HepG2 (cell line): ENCODE measurements around the gene ZNF792. TPM values are rescaled to one million over a fixed set of nuclear protein-coding genes. Genes with fewer than 3 reads are reported as not detected.

Source experiments
- ATAC-seq: fragments of 200-7000 bp; cut with Tn5 transposase; 3 replicates; pipeline ENCODE4 v1.9.1; 2020; ENCODE audit warnings: mild to moderate bottlenecking, moderate library complexity
- BruUV-seq: library from RNA; stranded (reverse); fragments of 400-500 nt; replicated peaks from 2 replicates; lab custom pipeline; 2021; lab: Mats Ljungman, UMichigan
- CTCF ChIA-PET: fragments of 300-600 bp; formaldehyde crosslinking; extraction: SDS; loops from one replicate; lab custom pipeline; 2021; ENCODE audit warnings: low total read pairs, inconsistent platforms, low intra/inter-chr PET ratio; lab: Yijun Ruan, JAX
- POLR2A ChIA-PET: fragments of 350-600 bp; sonication (Branson Sonifier 250); formaldehyde crosslinking; loops from one replicate; lab custom pipeline; 2020; ENCODE audit warnings: antibody characterized with exemption, inconsistent platforms; lab: Yijun Ruan, JAX
- DNase-seq: peaks from one replicate; pipeline ENCODE4 v3.0.0-alpha.2; 2015; ENCODE audit warnings: low spot score
- FAIRE-seq: peaks from 3 replicates; lab custom pipeline; 2011; peaks lifted over from hg19 to GRCh38; lab: Jason Lieb, UNC
- H2AFZ ChIP-seq: one replicate; pipeline ENCODE4 v1.6.1; 2011; ENCODE audit warnings: low read length, inconsistent platforms
- H3K27ac ChIP-seq: fragments of 300-600 bp; 3 replicates; pipeline ENCODE4 v1.8.0; 2011; ENCODE audit warnings: mixed run types, mild to moderate bottlenecking, mixed read lengths, low read length, inconsistent platforms; ENCODE audit not compliant: insufficient read depth; ENCODE audit errors: extremely low read length
- H3K27me3 ChIP-seq, 2 experiments: fragments of 200-600 bp in 1 of 2; 2 replicates in 1 of 2; 3 replicates in 1 of 2; pipeline versions ENCODE4 v1.6.0 to v1.8.0; 2011; ENCODE audit warnings: low read length in 2 of 2, mild to moderate bottlenecking in 2 of 2, moderate library complexity in 2 of 2, inconsistent platforms in 1 of 2; ENCODE audit not compliant: insufficient read depth in 2 of 2, control insufficient read depth in 1 of 2
- H3K36me3 ChIP-seq, 2 experiments: fragments of 200-600 bp in 1 of 2; replicated peaks in 1 of 2; 2 replicates in 1 of 2; 3 replicates in 1 of 2; pipeline versions ENCODE4 v1.5.1 to v1.8.0; 2011; ENCODE audit warnings: low read length in 2 of 2, inconsistent platforms in 1 of 2; ENCODE audit not compliant: insufficient read depth in 2 of 2, control insufficient read depth in 1 of 2
- H3K4me1 ChIP-seq: 2 replicates; pipeline ENCODE4 v1.5.1; 2012; ENCODE audit warnings: low read length, inconsistent platforms; ENCODE audit not compliant: insufficient read depth
- H3K4me2 ChIP-seq: 2 replicates; pipeline ENCODE4 v1.6.0; 2011; ENCODE audit warnings: low read depth, low read length, inconsistent platforms
- H3K4me3 ChIP-seq, 3 experiments: fragments of 200-600 bp in 1 of 3; sonication (generic), shearing (Covaris generic) in 1 of 3; replicated peaks in 1 of 3; 2 replicates each; pipeline ENCODE4 v1.5.1; 2011 to 2016; ENCODE audit warnings: low read length in 3 of 3, inconsistent platforms in 2 of 3, low read depth in 2 of 3, mild to moderate bottlenecking in 2 of 3, control low read depth in 1 of 3, mixed read lengths in 1 of 3; ENCODE audit not compliant: insufficient read depth in 1 of 3
- H3K79me2 ChIP-seq: one replicate; pipeline ENCODE4 v1.6.1; 2011; ENCODE audit warnings: low read length, inconsistent platforms; ENCODE audit not compliant: insufficient read depth
- H3K9ac ChIP-seq: 2 replicates; pipeline ENCODE4 v1.6.0; 2011; ENCODE audit warnings: mild to moderate bottlenecking, low read depth, low read length, inconsistent platforms; ENCODE audit not compliant: insufficient read depth
- H3K9me3 ChIP-seq: 2 replicates; pipeline ENCODE4 v1.5.1; 2012; ENCODE audit warnings: mild to moderate bottlenecking, low read length
- H4K20me1 ChIP-seq: 2 replicates; pipeline ENCODE4 v1.6.0; 2011; ENCODE audit warnings: inconsistent platforms, mild to moderate bottlenecking, low read length, moderate library complexity; ENCODE audit not compliant: insufficient read depth
- LCORL ChIP-seq, 2 experiments: fragments of 450-650 bp in 1 of 2; sonication (generic) in 1 of 2; formaldehyde crosslinking in 1 of 2; IDR thresholded peaks; 2 replicates each; pipeline versions ENCODE4 v1.5.0 to v1.6.1; 2017 to 2020; ENCODE audit warnings: antibody characterized with exemption in 1 of 2, missing genetic modification reagents in 1 of 2
- MZF1 ChIP-seq: sonication (generic); formaldehyde crosslinking; IDR thresholded peaks from 2 replicates; pipeline ENCODE4 v1.8.1; 2023; ENCODE audit warnings: mild to moderate bottlenecking, missing genetic modification reagents, borderline replicate concordance
- PLSCR1 ChIP-seq: sonication (generic); formaldehyde crosslinking; IDR thresholded peaks from 2 replicates; pipeline ENCODE4 v1.5.0; 2020; ENCODE audit warnings: missing genetic modification reagents, mild to moderate bottlenecking, borderline replicate concordance
- RBFOX2 ChIP-seq: fragments of 200-400 bp; formaldehyde crosslinking; IDR thresholded peaks from 2 replicates; pipeline ENCODE4 v1.6.1; 2017; ENCODE audit warnings: low read depth, mild to moderate bottlenecking, low read length
- SAP130 ChIP-seq: IDR thresholded peaks from 2 replicates; pipeline ENCODE4 v1.6.1; 2016; ENCODE audit warnings: low read depth
- SIX1 ChIP-seq: sonication (generic); formaldehyde crosslinking; IDR thresholded peaks from 2 replicates; pipeline ENCODE4 v1.4.0; 2020; ENCODE audit warnings: missing genetic modification reagents, borderline replicate concordance
- SOX6 ChIP-seq, 2 experiments: fragments of 450-650 bp in 1 of 2; sonication (generic) in 1 of 2; formaldehyde crosslinking in 1 of 2; IDR thresholded peaks; 2 replicates each; pipeline versions ENCODE4 v1.4.0 to v1.6.1; 2017 to 2020; ENCODE audit warnings: antibody characterized with exemption in 1 of 2, mild to moderate bottlenecking in 1 of 2, missing genetic modification reagents in 1 of 2
- TGIF2 ChIP-seq: IDR thresholded peaks from 2 replicates; pipeline ENCODE4 v1.6.1; 2016; ENCODE audit warnings: control low read depth, missing compliant biosample characterization
- ZC3H4 ChIP-seq: sonication (generic); formaldehyde crosslinking; IDR thresholded peaks from 2 replicates; pipeline ENCODE4 v1.4.0; 2020; ENCODE audit warnings: missing genetic modification reagents, borderline replicate concordance
- ZNF468 ChIP-seq: sonication (generic); formaldehyde crosslinking; IDR thresholded peaks from 2 replicates; pipeline ENCODE4 v1.8.0; 2022; ENCODE audit warnings: mild to moderate bottlenecking, moderate library complexity, missing genetic modification reagents
- ZNF639 ChIP-seq: conservative IDR thresholded peaks from 2 replicates; pipeline ENCODE4 v1.6.1; 2018; ENCODE audit warnings: missing genetic modification reagents
- ZNF792 ChIP-seq: IDR thresholded peaks from 2 replicates; pipeline ENCODE4 v1.6.1; 2016
- WGBS: methylation state at CpG from one replicate; pipeline ENCODE4 v1.1.6; 2017; ENCODE audit warnings: low lambda C conversion rate; 5-methylcytosine and 5-hydroxymethylcytosine counted together
- in situ Hi-C: cut with HindIII; loops from 2 replicates; pipeline ENCODE4 v1.10.0; 2017; ENCODE audit warnings: low pct_unique_long_range_greater_than_20kb; ENCODE audit not compliant: extremely low pct_ligation_motif_present
- intact Hi-C: fragments of 100-400 bp; cut with micrococcal nuclease; formaldehyde crosslinking; loops from one replicate; pipeline ENCODE4 v1.10.0; 2022; ENCODE audit not compliant: unreplicated experiment
- polyA plus RNA-seq, 8 experiments: library from polyadenylated mRNA; depleted of rRNA in 3 of 8; stranded (reverse) in 7 of 8; unstranded in 1 of 8; fragments of >200 nt; fragmentation: Illumina TruSeq in 4 of 8; extraction: Trizol in 4 of 8; gene quantifications; 2 replicates each; pipeline versions ENCODE4 v1.2.1 to v1.2.3, GENCODE V29; 2011 to 2016; ENCODE audit warnings: low read depth in 4 of 8, missing spikeins in 1 of 8, mixed read lengths in 1 of 8; ENCODE audit not compliant: insufficient read depth in 1 of 8
- total RNA-seq, 5 experiments: library from RNA; depleted of rRNA; stranded (reverse); fragments of >200 nt; fragmentation: Illumina TruSeq; extraction: Trizol; gene quantifications; 2 replicates each; pipeline ENCODE4 v1.2.3, GENCODE V29; 2016; ENCODE audit warnings: low read depth in 1 of 5
- TF ChIP-seq, protein P1 (sequence below): sonication (generic); formaldehyde crosslinking; IDR thresholded peaks from 2 replicates; pipeline ENCODE4 v1.5.1; 2020; ENCODE audit warnings: missing genetic modification reagents, mild to moderate bottlenecking, borderline replicate concordance
- TF ChIP-seq, protein P2 (sequence below): sonication (generic); formaldehyde crosslinking; IDR thresholded peaks from 2 replicates; pipeline ENCODE4 v1.5.1; 2020; ENCODE audit warnings: missing genetic modification reagents, mild to moderate bottlenecking, borderline replicate concordance

Gene ZNF792
- total and polyA plus RNA-seq, 2 of the 13 experiments (the other 11 are each of a cell fraction or from before 2014, with no cell fraction given), result 5.5 to 11.5 TPM

DNA sequence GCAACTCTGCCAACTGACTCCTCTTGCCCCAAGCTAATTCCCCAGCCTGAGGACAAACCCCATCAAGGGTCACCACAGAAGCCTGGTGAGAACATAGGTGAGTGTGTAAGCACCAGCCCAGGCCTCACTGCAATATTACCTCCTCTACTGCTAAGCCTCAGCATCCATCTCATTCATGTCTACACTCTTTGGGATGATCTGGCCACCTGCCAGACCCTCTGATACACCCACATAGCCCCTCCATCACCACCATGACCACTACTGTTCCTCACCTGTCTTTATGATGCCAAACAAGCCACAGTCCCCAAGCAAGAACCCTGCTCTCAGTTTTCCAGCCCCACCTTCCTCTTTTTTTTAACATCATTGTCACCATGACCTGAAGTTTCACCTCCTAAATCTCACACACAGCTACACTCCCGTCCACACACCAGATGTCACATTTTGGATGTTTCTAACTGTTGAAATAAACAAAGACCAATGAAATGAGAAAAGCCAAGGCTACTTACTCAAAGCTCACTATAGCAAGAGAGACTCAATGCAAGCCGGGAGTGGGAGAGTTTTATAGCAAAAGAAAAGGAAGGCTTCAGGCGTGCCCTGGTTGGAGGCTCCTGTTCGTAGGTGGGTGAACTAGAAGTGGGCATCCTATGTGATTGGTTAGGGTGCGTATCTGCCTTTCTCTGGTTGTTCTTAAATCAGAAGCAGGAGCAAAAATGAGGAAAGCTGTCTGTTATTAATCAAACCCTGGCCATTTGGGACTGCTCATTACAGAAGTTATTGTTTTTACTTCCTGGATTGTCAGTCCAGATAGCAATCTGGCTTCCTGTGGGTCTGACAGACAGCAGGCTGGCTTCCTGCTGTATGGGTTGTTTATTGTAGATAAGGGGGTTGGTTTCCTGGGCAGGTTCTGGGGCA is 2.0 kb downstream of the ZNF792 start:
- Histone ChIP-seq H3K9ac (peak overlapping the region; percentile 77), H3K27ac (peak overlapping the region; percentile 63), H3K4me1 (peaks cover 50% of the 10 kb centered on the region), H2AFZ (no peak overlapping the region), H3K4me3 (peak overlapping the region; percentile 87 to 96 (median 96)), H3K36me3 (peaks cover 23 to 40% of the 10 kb centered on the region in 2 experiments), H3K79me2 (peaks cover 33% of the 10 kb centered on the region), H3K9me3 (0 out of 2 replicates have a peak, but pooled peaks cover 6% of the 10 kb centered on the region), H3K27me3 (peaks cover 0 to 9% of the 10 kb centered on the region in 2 experiments; a peak in 2 of 5 replicates), H4K20me1 (peaks cover 23% of the 10 kb centered on the region; the same call in 1 of the 2 replicates), H3K4me2 (peak overlapping the region; percentile 87)
- WGBS, result 63% methylated on average over 5 of the region's 5 CpGs
- DNase-seq (peak; percentile 86), FAIRE-seq (peak; percentile 94), ATAC-seq (peak; percentile 79)
- BruUV-seq, result no TSS peak
- intact Hi-C loops, result no loop called here
- POLR2A ChIA-PET, result no interaction called here
- CTCF ChIA-PET, result no interaction called here
- in situ Hi-C loops, result no loop called here
- TF ChIP-seq, protein P1, sequence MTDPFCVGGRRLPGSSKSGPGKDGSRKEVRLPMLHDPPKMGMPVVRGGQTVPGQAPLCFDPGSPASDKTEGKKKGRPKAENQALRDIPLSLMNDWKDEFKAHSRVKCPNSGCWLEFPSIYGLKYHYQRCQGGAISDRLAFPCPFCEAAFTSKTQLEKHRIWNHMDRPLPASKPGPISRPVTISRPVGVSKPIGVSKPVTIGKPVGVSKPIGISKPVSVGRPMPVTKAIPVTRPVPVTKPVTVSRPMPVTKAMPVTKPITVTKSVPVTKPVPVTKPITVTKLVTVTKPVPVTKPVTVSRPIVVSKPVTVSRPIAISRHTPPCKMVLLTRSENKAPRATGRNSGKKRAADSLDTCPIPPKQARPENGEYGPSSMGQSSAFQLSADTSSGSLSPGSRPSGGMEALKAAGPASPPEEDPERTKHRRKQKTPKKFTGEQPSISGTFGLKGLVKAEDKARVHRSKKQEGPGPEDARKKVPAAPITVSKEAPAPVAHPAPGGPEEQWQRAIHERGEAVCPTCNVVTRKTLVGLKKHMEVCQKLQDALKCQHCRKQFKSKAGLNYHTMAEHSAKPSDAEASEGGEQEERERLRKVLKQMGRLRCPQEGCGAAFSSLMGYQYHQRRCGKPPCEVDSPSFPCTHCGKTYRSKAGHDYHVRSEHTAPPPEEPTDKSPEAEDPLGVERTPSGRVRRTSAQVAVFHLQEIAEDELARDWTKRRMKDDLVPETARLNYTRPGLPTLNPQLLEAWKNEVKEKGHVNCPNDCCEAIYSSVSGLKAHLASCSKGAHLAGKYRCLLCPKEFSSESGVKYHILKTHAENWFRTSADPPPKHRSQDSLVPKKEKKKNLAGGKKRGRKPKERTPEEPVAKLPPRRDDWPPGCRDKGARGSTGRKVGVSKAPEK (CRISPR knock-in tag), result no peak
- TF ChIP-seq RBFOX2 (no peak; the same call in 1 of the 2 replicates), SOX6 (IDR thresholded peaks at IDR 0.05) (no peak), SOX6 (CRISPR knock-in tag; IDR thresholded peaks at IDR 0.05) (peak; percentile 89), SAP130 (CRISPR knock-in tag) (peak; percentile 96), ZNF639 (CRISPR knock-in tag) (no peak), TGIF2 (CRISPR knock-in tag) (peak; percentile 86), ZNF468 (no peak), LCORL (IDR thresholded peaks at IDR 0.05) (no peak), LCORL (CRISPR knock-in tag; IDR thresholded peaks at IDR 0.05) (no peak), ZNF792 (peak; percentile 100), ZC3H4 (CRISPR knock-in tag) (no peak), MZF1 (CRISPR knock-in tag) (no peak), SIX1 (no peak), PLSCR1 (CRISPR knock-in tag) (no peak)
- TF ChIP-seq, protein P2, sequence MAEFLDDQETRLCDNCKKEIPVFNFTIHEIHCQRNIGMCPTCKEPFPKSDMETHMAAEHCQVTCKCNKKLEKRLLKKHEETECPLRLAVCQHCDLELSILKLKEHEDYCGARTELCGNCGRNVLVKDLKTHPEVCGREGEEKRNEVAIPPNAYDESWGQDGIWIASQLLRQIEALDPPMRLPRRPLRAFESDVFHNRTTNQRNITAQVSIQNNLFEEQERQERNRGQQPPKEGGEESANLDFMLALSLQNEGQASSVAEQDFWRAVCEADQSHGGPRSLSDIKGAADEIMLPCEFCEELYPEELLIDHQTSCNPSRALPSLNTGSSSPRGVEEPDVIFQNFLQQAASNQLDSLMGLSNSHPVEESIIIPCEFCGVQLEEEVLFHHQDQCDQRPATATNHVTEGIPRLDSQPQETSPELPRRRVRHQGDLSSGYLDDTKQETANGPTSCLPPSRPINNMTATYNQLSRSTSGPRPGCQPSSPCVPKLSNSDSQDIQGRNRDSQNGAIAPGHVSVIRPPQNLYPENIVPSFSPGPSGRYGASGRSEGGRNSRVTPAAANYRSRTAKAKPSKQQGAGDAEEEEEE, result no peak
